Measurements from ENCODE around the gene CACNA1B.
"Not testable (repeated sequence)": the region's sequence is repeated elsewhere in the genome, so short reads cannot be mapped to it uniquely, and the experiment has no call there.

Gene CACNA1B

DNA sequence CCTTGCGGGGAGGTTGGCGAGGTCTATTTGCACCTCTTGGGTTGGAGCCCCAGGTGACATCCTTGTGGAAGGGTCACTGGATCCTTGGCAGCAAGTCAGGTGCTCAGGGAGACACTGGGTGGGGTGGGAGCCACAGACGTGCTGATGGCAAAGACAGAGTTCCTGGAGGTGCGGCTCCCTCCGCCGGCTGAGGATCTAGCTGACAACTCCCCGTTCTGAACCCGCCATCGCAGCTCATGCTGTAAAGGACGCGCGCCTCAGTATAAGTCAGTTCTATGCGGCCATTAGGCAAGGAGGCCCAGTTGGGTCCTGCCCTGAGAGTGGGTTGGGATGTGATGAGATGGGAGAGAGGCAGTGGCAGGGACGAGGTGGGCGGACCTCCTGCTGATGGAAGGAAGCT is 263.4 kb downstream of the CACNA1B start:
- in situ Hi-C loops (cut with MboI; ENCODE audit: low sequenced_read_pairs, unreplicated experiment), result not testable (repeated sequence)
- DNase-seq (ENCODE audit: low spot score), result peak; percentile 7

DNA sequence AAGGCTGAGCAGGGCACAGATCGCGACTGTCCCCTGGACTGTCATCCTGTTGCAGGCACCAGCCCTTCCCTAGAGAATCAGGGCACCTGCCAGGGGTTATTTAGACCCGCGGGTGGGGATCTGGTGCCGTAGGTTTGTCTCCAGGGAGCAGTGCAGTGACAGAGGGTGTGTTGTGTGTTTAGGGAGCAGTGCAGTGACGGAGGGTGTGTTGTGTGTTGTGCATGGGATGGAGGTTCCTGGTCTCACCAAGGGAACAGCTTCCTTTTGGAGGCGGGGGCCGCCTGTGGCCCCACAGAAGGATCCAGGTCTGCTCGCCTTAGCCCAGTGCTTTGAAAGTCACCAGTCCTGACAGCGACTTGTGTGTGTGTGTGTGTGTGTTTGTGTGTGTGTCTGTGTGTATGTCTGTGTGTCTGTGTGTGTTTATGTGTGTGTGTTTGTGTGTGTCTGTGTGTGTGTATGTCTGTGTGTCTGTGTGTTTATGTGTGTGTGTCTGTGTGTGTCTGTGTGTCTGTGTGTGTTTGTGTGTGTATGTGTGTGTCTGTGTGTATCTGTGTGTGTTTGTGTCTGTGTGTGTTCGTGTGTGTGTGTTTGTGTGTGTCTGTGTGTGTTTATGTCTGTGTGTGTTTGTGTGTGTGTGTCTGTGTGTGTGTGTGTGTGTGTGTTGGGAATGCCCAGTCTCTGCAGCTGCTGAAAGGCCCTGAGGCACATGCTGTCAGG is 265.1 kb downstream of the CACNA1B start:
- in situ Hi-C loops (cut with MboI; ENCODE audit: low sequenced_read_pairs, unreplicated experiment); DNase-seq (ENCODE audit: low spot score): not testable (repeated sequence)

DNA sequence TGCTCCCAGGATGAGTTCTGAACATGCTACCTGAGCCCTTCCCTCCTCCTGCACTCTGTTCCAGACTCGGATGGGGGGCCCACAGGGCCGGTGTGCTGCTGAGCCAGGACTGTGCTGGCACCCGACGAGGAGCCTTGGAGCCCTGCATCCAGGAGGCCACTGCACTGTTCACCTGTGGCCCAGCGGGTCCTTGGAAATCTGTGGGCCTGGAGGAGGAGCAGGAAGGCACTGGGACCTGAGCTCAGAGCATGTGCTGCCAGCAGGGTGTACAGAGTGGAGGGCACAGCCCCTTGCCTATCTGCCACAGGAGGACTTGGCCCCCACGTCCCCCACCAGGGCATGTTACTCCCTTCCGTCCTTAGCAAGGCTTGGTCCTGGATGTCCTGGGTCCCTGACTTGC is 265.9 kb downstream of the CACNA1B start:
- DNase-seq (ENCODE audit: low spot score); in situ Hi-C loops (cut with MboI; ENCODE audit: low sequenced_read_pairs, unreplicated experiment): not testable (repeated sequence)

DNA sequence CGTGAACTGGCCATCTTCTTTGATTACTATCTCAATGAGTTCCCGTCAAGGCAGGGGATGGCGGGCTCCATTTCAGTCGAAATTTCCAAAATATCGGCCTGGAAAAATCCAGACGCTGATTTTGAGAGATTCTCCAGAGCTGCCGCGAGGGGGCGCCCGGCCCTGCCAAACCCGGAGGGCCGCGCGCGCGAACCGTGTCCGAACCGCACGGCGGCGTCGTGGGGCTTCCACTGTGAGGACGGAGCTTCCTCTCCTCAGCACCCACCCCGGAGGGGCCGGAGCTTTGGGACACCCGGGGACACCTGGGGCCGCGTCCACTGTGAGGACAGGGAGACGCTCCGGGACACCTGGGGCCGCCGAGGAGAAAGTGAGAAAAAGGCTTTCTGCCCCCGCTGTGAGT is 270.0 kb downstream of the CACNA1B start:
- DNase-seq (ENCODE audit: low spot score); in situ Hi-C loops (cut with MboI; ENCODE audit: low sequenced_read_pairs, unreplicated experiment): not testable (repeated sequence)

DNA sequence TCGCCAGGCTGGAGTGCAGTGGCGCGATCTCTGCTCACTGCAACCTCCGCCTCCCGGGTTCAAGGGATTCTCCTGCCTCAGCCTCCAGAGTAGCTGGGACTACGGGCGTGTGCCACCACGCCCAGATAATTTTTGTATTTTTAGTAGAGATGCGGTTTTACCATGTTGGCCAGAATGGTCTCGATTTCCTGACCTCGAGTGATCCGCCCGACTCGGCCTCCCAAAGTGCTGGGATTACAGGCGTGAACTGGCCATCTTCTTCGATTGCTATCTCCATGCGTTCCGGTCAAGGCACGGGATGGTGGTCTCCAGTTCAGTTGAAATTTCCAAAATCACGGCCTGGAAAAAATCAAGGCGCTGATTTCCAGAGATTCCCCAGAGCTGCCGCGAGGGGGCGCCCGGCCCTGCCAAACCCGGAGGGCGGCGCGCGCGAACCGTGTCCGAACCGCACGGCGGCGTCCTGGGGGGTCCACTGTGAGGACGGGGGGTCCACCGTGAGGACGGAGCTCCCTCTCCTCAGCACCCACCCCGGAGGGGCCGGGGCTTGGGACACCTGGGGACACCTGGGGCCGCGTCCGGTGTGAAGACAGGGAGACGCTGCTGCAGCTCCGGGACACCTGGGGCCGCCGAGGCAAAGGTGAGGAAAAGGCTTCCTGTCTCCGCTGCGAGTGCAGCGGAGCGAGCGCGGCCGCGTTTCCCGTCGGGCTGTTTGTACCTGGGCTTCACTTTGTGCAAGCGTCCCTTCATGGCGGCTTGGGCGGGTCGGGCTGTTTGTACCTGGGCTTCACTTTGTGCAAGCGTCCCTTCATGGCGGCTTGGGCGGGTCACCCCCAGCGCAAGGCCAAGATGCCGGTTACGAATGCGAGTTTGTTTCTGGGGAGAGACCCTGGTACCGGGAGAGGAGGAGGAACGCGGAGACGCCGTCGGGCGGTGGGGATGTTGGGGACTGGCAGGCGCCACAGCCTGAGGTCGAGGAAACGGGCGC is 272.4 kb downstream of the CACNA1B start:
- in situ Hi-C loops (cut with MboI; ENCODE audit: low sequenced_read_pairs, unreplicated experiment), result not testable (repeated sequence)
- peak; percentile 23 for DNase-seq (ENCODE audit: low spot score)

DNA sequence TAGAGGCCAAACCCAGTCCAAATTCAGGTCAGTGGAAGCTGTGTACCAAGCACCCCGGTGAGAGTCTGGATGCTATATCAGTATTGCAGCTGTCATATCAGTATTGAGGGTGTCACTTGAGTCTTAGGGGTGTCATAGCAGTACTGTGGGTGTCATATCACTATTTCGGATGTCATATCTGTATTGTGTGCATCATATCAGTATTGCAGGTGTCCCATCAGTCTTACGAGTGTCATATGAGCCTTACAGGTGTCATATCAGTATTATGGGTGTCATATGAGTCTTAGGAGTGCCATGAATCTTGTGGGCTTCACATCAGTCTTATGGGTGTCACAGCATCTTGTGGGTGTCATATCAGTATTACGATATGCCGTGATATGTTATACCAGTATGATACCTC is 278.2 kb downstream of the CACNA1B start:
- in situ Hi-C loops (cut with MboI; ENCODE audit: low sequenced_read_pairs, unreplicated experiment); DNase-seq (ENCODE audit: low spot score): not testable (repeated sequence)

DNA sequence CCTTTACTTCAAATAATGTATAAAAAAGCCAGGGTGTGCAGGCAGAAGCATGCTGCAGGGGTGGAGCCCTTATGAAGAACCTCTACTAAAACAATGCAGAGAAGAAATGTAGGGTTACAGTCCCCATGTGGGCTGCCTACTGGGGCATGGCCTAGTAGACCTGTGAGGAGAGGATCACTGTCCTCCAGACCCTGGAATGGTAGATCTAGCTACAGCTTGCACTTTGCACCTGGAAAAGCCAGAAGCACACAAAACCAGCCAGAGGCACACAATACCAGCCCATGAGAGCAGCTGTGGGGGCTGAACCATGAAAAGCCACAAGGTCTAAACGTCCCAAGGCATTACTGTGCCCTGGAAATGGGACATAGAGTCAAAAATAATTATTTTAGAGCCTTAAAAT is 289.2 kb downstream of the CACNA1B start:
- in situ Hi-C loops (cut with MboI; ENCODE audit: low sequenced_read_pairs, unreplicated experiment); DNase-seq (ENCODE audit: low spot score): not testable (repeated sequence)
